GM10266 (cell line): Measurements from ENCODE around the gene KRT77.
"Not testable (repeated sequence)": the region's sequence is repeated elsewhere in the genome, so short reads cannot be mapped to it uniquely, and the experiment has no call there.

ENCODE experiments used
- DNase-seq: peaks from one replicate; pipeline ENCODE4 v3.0.0; 2012; ENCODE audit errors: extremely low spot score
- TF ChIP-seq, protein P1 (sequence below): IDR thresholded peaks from 2 replicates; pipeline ENCODE4 v1.5.1; 2012; ENCODE audit warnings: mild to moderate bottlenecking, low read depth; ENCODE audit not compliant: control insufficient read depth, insufficient read depth; ENCODE audit errors: missing control alignments

The KRT77 gene

DNA sequence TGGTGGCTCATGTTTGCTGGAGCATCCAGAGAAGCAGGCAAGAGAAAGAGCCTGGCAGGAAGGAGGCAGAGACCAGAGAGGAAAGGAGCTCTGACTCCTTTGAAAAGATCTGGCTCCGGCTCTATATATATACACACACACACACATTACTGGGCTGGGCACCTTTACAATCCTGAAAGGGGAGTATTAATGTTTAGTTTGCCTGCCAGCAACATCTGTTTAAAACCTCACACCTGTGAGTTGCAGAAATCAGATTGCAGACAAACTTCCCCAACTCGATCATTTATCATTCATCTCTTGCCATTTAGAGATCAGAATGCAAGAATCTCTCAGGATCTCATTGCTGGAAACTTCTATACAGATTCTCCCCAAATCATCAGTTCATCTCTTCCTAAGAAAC, at the start of gene KRT77:
Gene KRT77, minus strand, starts transcription at position 101 of the 400 bp plus-strand sequence. Its CDS starts 90 bp downstream, at position 11.
- no peak for DNase-seq
- TF ChIP-seq, protein P1, sequence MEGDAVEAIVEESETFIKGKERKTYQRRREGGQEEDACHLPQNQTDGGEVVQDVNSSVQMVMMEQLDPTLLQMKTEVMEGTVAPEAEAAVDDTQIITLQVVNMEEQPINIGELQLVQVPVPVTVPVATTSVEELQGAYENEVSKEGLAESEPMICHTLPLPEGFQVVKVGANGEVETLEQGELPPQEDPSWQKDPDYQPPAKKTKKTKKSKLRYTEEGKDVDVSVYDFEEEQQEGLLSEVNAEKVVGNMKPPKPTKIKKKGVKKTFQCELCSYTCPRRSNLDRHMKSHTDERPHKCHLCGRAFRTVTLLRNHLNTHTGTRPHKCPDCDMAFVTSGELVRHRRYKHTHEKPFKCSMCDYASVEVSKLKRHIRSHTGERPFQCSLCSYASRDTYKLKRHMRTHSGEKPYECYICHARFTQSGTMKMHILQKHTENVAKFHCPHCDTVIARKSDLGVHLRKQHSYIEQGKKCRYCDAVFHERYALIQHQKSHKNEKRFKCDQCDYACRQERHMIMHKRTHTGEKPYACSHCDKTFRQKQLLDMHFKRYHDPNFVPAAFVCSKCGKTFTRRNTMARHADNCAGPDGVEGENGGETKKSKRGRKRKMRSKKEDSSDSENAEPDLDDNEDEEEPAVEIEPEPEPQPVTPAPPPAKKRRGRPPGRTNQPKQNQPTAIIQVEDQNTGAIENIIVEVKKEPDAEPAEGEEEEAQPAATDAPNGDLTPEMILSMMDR: no peak

DNA sequence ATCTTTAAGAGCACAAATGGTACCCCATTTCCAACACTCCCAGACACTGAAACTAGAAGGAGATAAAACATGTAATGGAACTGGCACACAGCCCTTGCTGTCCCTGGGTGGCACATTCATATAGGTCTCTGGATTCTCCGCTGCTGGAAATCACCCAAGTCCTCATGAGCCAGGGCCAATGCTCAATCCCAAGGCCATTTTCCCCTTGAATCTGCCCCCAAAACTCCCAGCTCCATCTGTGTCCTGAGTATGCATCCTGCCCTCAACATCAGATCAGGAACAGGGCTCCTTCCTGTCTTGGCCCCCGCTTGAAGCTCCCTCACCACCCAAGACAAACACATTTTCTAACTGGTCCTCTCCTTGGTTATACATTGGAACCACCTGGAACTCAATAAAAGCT, 49.2 kb upstream of the KRT77 start:
- TF ChIP-seq, protein P1: no peak

DNA sequence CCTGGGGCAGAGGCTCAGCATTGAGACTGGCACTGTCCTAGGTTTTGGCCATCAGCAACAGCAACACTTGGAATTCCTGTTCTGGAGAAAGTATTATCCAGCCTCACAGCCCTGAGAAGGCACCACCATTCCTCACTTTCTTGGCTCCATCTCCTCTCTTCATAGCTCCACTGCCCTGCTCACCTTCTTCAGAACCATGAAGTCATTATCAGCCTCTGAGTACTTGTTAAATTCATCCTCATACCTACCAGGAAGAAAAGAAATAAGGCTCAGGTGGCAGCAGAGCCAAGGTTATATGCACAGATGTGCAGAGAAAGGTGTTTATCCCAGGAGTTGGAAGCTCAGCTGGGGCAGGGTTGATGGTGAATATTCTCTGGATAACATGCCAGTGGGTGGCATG, 48.5 kb upstream of the KRT77 start:
- DNase-seq: no peak
- TF ChIP-seq, protein P1: no peak

More for the DNA sequence above, 49.2 kb upstream of the KRT77 start:
- DNase-seq: no peak

DNA sequence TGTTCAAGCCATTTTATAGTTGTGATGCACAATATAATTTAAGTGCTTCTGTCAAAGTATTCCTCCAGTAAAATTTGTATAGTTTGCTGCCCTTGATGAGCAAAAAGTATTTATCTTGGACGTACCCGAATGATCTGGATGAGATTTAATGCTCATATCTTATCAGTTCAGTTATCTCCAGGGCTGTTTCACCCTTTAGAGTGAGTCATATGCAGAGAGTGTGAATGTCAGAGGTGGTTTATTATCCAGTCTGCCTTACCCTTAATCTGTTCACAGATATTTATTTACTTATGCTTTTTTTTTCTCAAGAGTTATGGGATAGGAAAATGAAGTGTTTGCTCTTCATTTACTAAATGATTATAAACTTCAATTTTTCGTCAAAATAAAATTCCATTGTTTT, 47.2 kb upstream of the KRT77 start:
- DNase-seq: not testable (repeated sequence)

DNA sequence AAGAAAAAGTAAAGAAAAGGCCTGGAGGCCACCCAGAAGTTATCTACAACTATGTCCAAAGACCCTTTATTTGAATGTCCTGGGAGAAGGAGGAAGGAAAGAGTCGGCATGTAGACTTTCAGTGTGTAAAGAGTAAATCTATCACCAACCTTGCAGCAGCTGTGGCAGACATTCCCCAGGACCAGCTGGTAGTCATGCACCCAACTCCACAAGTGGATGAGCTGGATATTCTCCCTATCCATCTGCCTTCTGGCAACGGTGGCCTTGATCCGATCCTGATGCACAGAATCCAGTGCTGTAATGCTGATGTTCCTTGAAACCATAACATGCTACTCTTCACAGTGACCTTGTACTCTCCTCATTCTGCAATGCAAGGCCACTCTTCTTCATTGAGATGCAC, 46.5 kb upstream of the KRT77 start:
- TF ChIP-seq, protein P1: no peak
- DNase-seq: no peak

DNA sequence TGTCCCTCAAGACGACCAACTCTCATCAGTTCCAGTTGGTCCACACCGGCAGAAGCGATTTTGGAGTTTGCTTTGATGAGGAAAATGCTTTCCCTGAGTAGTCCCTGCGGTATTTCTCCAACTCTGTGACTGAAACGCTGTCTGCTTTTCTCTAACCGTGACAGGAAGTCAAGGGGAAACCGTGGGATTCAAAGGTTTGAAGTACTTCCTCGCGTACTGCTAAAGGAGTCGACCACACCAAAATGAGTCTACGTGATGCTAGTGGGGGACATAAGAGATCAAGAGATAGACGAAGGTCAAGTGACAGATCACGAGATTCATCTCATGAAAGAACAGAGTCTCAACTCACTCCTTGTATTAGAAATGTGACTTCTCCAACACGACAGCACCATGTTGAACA, 45.3 kb upstream of the KRT77 start:
- DNase-seq: no peak
- TF ChIP-seq, protein P1: no peak

DNA sequence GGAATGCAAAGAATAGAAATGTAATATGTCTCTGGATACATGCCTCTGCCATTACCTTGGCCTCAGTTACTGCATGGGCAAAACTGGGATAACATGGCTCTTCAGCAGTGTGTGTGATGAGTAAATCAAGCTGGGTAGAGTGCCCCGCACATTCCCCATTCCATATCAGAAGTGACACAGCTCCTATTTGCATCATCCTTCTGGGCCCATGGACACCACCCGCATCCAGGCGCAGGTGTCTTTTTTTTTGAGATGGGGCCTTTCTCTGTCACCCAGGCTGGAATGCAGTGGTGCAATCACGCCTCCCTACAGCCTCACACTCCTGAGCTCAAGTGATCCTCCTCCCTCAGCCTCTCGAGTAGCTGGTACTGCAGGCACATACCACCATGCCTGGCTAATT, 42.2 kb upstream of the KRT77 start:
- DNase-seq: no peak

DNA sequence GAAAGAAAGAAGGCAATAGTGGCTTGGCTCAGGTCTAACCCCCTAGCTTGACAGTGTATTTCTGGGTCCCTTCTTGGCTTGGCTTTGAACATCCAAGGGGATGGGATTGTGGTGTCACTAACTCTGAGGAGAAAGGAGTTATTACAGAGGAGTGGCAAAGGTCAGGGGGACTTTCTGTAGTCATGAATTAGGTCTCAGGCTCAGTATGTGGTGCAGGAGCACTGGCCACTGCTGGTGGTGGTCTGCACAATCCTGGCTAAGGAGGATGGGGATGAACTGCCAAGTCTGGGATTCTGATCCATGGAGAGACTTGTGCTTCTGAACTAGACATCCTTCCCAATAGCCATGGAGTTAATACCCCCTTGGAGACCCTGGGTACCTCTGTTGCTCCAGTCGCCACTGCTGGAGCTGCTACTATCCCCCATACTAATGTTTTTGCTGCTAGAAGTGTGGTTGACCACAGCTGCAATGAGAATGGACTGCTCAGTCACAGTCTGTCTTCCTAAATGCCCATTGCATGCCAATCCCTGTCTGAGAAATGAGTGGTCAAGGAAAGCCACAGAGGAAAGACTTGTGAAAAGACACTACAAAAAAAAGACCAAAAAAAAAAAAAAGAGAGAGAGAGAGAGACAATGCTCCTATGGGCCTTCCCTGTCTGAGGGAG, 41.3 kb upstream of the KRT77 start:
- DNase-seq: no peak

More for the DNA sequence above, 42.2 kb upstream of the KRT77 start:
- TF ChIP-seq, protein P1: no peak

More for the DNA sequence above, 41.3 kb upstream of the KRT77 start:
- TF ChIP-seq, protein P1: no peak
